Mesenteric fat pad (tissue), 1 donor: ENCODE measurements around the gene IL17RD. TPM values are rescaled to one million over a fixed set of nuclear protein-coding genes. Genes with fewer than 3 reads are reported as not detected.

Source experiments
- DNase-seq: peaks from one replicate; pipeline ENCODE4 v3.0.0-alpha.2; 2020; ENCODE audit warnings: low spot score
- total RNA-seq: library from RNA; stranded (reverse); fragmentation: NEBNext Ultra II Directional; extraction: Animal tissue kit (Norgen Biotek cat#: 25700); gene quantifications from one replicate; pipeline ENCODE4 v1.2.1, GENCODE V29; 2021
- donor health status: DM: yes; HTN: yes; CAD: no.

IL17RD gene
- total RNA-seq, 1 donor from 2014 or later: 3.5 TPM

DNA sequence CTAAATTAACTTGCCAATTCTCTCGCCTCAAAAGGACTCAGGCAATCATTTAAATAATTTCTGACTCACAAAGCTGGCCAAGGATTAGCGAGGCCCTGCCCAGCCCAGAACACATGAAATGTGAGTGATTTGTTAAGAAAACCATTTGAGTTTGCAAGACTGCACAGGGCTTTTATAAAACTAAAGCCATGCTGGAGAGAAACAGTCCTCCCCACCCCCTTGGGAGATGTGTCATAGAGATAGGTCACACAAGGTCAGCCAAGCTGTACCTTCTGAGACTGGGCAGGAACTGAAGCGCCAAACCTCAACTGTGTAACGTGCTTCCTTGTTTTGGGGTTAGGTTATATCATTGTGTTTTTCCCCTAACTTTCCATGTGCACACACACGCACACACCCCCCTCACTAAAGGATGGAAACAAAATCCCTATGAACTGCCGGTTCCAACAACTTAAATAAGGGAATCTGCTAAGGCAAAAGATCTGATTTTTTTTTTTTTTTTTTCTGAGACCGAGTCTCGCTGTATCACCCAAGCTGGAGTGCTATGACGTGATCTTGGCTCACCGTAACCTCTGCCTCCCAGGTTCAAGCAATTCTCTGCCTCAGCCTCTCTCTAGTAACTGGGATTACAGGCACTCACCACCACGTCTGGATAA lies 96.6 kb downstream of the IL17RD start:
- DNase-seq: no peak

GRCh38 chr3:57066471-57066870 lies 98.7 kb downstream of the IL17RD start:
- no peak for DNase-seq

GRCh38 chr3:57065588-57065987 lies 99.6 kb downstream of the IL17RD start:
- DNase-seq: no peak

- no peak for DNase-seq
These were observed 100.6 kb downstream of the IL17RD start for GRCh38 chr3:57064572-57064971.

GRCh38 chr3:57064001-57064400 lies 101.2 kb downstream of the IL17RD start:
- no peak for DNase-seq

GRCh38 chr3:57063032-57063431 lies 102.1 kb downstream of the IL17RD start:
- no peak for DNase-seq

- DNase-seq: no peak
These were observed 103.0 kb downstream of the IL17RD start for GRCh38 chr3:57062101-57062631.

GRCh38 chr3:57061556-57061955 lies 103.6 kb downstream of the IL17RD start:
- DNase-seq: no peak

GRCh38 chr3:57060089-57060821 lies 104.9 kb downstream of the IL17RD start, which contains the start of gene SPATA12:
Gene SPATA12 (plus strand): TSS chr3:57060664. CDS start chr3:57073695, 13,031 bp downstream.
- peak; percentile 91 for DNase-seq

DNA sequence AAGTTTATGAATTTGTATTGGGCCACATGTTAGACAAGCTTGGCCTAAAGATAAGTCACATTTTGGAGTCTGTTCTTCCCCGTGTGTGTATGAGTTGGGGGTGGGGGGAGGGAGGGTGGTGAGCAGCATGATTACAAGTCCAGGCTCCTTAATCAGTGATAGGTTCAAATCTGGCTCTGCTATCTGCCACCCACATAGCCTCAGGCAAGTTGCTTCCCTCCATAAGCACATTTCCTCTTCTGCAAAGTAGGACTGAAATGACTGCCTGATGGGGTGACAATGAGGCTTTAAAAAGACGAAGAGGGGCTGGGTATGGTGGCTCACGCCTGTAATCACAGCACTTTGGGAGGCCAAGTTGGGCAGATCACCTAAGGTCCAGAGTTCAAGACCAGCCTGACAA lies 105.7 kb downstream of the IL17RD start:
- no peak for DNase-seq

GRCh38 chr3:57057351-57057750 lies 107.8 kb downstream of the IL17RD start:
- no peak for DNase-seq

DNA sequence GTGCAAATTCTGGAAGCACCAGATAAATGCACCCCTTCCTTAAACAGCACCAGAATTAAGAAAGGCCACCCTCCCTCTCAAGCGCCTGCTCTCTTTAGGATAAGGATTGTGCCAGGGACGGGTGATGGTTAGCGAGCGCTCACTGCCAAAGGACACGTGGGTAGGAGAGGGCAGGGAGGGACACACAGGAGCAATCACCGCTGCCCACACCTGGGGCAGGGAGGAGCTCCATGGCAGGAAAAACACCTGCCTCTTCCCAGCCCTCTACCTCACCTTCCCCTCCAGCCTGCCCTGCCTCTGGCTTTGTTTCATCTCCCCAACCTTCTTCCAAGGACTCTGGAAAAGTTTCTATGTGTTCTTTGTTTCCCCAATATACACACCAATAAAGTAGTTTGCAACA lies 112.0 kb downstream of the IL17RD start:
- DNase-seq: no peak

DNA sequence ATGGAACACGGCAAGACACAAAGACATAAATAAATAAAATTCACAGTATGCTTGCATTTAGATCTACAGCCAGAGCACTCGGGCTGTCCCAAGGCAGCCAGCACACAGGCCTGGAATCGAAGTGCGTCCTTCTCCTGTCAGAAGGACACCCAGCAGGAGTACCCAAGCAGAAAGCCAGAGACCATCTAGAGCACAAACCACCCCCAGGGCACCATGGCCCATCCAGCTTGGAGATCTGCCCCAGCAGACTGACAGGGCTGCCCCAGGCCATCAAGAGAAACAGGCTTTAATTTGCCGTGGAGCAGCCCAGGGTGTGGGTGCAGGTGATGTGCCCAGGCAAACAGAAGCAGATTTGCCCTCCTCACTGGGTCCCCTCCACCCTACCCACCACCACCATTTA lies 112.5 kb downstream of the IL17RD start:
- DNase-seq: no peak

- DNase-seq: no peak
These were observed 116.4 kb downstream of the IL17RD start for GRCh38 chr3:57048728-57049127.

DNA sequence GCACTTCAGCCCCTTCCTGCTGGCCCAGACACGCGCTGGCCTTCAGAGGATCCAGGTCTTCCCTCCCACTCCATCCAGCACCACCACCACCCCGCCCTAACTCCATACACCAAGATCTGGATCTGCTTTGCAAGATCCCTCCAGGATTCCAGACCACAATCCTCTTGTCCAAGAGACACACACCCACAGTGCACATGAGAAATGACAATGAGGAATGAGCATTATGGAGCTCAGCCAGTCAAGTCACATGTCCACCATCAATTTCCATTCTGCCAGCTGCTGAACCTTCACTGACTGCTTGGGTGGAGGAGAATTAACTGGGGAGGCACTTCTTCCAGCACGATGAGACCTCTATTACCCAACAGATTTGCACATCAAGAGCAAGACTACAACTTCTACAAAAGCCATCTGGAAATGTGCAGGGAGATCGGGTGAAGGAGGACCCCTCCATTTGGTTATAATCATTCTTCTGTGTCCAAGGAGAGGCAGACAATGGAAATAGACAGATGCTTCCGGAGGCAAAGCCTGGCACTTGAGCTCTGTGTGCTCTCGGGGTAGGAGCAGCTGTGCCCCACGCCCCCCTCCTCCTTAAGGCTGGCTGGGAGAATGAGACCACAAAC lies 117.0 kb downstream of the IL17RD start:
- DNase-seq: no peak

DNA sequence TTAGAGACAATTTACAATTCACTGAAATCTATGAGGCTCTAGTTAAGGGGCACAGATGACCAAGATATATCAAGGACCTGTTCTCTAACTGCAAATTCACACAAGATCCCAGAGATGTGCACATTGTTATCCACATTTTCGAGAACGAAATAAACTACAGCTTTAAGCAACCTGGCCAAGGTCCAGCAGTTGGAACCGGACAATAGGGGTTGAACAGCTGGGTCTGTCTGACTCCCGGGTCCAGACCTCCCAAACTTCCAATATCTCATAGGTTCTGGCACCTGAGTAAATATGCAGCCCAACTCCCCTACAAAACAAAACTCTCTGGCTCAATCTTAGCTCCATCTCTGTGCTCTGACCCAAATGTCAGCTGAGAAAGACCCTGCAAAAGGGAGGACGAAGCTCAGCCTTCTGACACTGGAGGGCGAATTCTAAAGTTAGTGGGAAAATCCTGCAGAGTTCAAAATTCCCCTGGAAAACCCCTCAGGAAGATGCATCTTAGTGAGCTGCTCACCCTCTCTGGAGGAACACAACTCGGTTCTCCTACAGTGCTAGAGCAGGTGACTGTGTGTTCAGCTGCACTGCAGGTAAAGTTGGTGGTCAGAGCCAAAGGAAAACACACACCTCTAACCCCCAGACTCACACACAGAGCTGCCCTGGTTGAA lies 118.9 kb downstream of the IL17RD start:
- DNase-seq: no peak

DNA sequence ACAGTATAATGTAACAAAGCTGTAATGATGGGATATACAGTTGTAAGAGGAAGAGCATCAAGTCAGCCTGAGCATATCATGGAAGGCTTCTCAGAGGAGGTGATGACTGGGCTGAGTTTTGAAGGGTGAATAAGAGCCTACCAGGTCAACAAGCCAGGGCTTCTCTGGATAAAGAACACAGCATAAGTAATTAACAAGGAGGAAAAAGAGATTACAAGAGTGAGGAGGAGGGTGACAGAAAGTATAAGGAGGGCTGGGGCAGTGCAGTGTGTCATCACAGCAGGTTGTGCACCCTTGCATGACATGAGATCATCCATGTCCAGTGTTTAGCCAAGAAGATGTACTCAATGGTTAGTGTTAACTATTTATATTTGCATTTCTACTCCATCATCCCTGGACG lies 121.6 kb downstream of the IL17RD start:
- no peak for DNase-seq

GRCh38 chr3:57041674-57042073 lies 123.5 kb downstream of the IL17RD start:
- DNase-seq: no peak
